GOT3 (cell line): Measurements from ENCODE around the gene GPD1.
"Not testable (repeated sequence)": the region's sequence is repeated elsewhere in the genome, so short reads cannot be mapped to it uniquely, and the experiment has no call there.

Source experiments
- DNase-seq: peaks from one replicate; lab custom pipeline; 2025; ENCODE audit warnings: mixed read lengths; lab: John Stamatoyannopoulos, UW

The GPD1 gene

GRCh38 chr12:50127546-50127945, 23.7 kb downstream of the GPD1 start:
- no peak for DNase-seq

GRCh38 chr12:50129290-50129689, 25.5 kb downstream of the GPD1 start:
- no peak for DNase-seq

- DNase-seq, result no peak
Measured at GRCh38 chr12:50132505-50133135, 28.8 kb downstream of the GPD1 start.

GRCh38 chr12:50142993-50143392, 39.2 kb downstream of the GPD1 start:
- DNase-seq, result no peak

- no peak for DNase-seq
Measured at GRCh38 chr12:50145439-50145838, 41.6 kb downstream of the GPD1 start.

- DNase-seq, result no peak
Measured at GRCh38 chr12:50147281-50147680, 43.5 kb downstream of the GPD1 start.

- not testable (repeated sequence) for DNase-seq
Measured at GRCh38 chr12:50148011-50148410, 44.2 kb downstream of the GPD1 start.

GRCh38 chr12:50149311-50149710, 45.5 kb downstream of the GPD1 start:
- no peak for DNase-seq

GRCh38 chr12:50151047-50151687, 47.4 kb downstream of the GPD1 start:
- no peak for DNase-seq

GRCh38 chr12:50154947-50155346, 51.1 kb downstream of the GPD1 start:
- DNase-seq, result not testable (repeated sequence)

GRCh38 chr12:50156641-50157040, 52.8 kb downstream of the GPD1 start:
- DNase-seq, result no peak

GRCh38 chr12:50157259-50157658, 53.5 kb downstream of the GPD1 start:
- no peak for DNase-seq

- DNase-seq, result no peak
Measured at GRCh38 chr12:50160643-50161042, 56.8 kb downstream of the GPD1 start.
